ENCODE results near the gene BAG2. TPM values are rescaled to one million over a fixed set of nuclear protein-coding genes. Genes with fewer than 3 reads are reported as not detected.

The BAG2 gene
- total and polyA plus RNA-seq, 2 of the 4 experiments (the other 2 are of a cell fraction) = 8.1 to 10.0 TPM

DNA sequence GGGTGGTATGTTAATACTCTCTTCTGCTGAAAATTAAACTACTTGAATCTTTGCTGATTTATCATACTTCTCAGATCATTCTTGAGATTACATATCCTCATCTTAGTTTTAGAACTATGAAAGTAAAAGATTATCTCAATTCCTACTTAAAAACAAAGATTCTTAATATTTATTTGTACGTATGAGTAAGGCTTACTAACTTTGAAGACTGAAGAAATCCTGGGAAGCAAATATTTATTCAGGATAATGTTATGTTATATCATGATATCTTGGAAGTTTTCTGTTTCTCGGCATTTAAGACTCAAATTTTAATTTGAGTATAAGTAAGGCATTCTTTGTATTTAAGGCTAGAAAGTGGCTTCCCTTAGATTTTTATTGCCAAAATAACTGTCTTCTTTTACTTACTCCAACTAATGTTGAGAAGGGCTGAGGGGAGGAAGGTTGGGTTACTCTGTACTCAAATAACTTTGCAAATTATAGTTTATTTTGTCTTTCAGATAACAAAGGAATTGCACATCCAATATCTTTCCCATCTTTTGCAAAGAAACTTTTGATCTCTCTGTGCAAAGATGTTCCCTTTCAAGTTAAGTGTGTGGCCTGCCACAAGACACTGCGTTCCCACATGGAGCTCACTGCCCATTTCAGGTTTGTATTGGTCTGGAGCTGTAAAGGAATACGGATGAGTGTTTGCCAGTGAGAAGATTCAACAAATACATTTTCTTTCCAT is 30.5 kb upstream of the BAG2 start:
- no peaks in the 10 kb centered on the region for H3K27me3 ChIP-seq (ENCODE audit: control insufficient read depth, insufficient read depth, low read length)
- no peak overlapping the region for H3K27ac ChIP-seq (ENCODE audit: insufficient read depth, low read length)
- no CpG with 5 or more reads among the region's 4 CpGs for WGBS, 2 experiments (ENCODE audit: extremely low coverage in 2 of 2, insufficient read length in 1 of 2)
- no peaks in the 10 kb centered on the region; the same call in 1 of the 2 replicates for H3K9me1 ChIP-seq (ENCODE audit: insufficient read depth, low read length)
- no peak overlapping the region for H4K8ac ChIP-seq (ENCODE audit: low read depth in 2 of 2, low read length in 2 of 2)
- no peak overlapping the region for H2AFZ ChIP-seq (replicated peaks; ENCODE audit: low read length, poor library complexity)
- H3K56ac ChIP-seq (ENCODE audit: extremely low read depth, insufficient read depth, low read length) = no peak overlapping the region
- TF ChIP-seq RFX5 (IDR thresholded peaks at IDR 0.05; ENCODE audit: low read depth, low read length) (no peak), MAFK (IDR thresholded peaks at IDR 0.05; ENCODE audit: low read depth, low read length) (no peak), MAZ (IDR thresholded peaks at IDR 0.05; ENCODE audit: borderline replicate concordance, low read depth, low read length) (no peak), USF2 (IDR thresholded peaks at IDR 0.05; ENCODE audit: low read depth, low read length) (no peak), RAD21 (IDR thresholded peaks at IDR 0.05; ENCODE audit: low read length) (no peak), SMC3 (IDR thresholded peaks at IDR 0.05; ENCODE audit: low read depth, low read length) (no peak), CEBPB (IDR thresholded peaks at IDR 0.05; ENCODE audit: low read depth, low read length) (no peak), CTCF (conservative IDR thresholded peaks at IDR 0.05; ENCODE audit: low read depth, low read length) (no peak), CHD1 (IDR thresholded peaks at IDR 0.05; ENCODE audit: low read depth, low read length) (no peak), FOS (IDR thresholded peaks at IDR 0.05; ENCODE audit: low read depth, low read length) (no peak), POLR2A (IDR thresholded peaks at IDR 0.05; ENCODE audit: low read depth, low read length) (no peak), RCOR1 (IDR thresholded peaks at IDR 0.05; ENCODE audit: insufficient replicate concordance, low read length) (no peak), BHLHE40 (IDR thresholded peaks at IDR 0.05; ENCODE audit: low read depth, low read length) (no peak), MXI1 (IDR thresholded peaks at IDR 0.05; ENCODE audit: borderline replicate concordance, low read depth, low read length) (no peak), NFE2L2 (IDR thresholded peaks at IDR 0.05; ENCODE audit: low read depth, low read length) (no peak)
- TF ChIP-seq, protein P1, sequence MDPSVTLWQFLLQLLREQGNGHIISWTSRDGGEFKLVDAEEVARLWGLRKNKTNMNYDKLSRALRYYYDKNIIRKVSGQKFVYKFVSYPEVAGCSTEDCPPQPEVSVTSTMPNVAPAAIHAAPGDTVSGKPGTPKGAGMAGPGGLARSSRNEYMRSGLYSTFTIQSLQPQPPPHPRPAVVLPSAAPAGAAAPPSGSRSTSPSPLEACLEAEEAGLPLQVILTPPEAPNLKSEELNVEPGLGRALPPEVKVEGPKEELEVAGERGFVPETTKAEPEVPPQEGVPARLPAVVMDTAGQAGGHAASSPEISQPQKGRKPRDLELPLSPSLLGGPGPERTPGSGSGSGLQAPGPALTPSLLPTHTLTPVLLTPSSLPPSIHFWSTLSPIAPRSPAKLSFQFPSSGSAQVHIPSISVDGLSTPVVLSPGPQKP (IDR thresholded peaks at IDR 0.05; ENCODE audit: borderline replicate concordance, low read depth, low read length) = no peak
- no peak overlapping the region for H3K9ac ChIP-seq (ENCODE audit: low read depth, low read length)
- no peak overlapping the region for H2AK9ac ChIP-seq (replicated peaks; ENCODE audit: low read depth, low read length, poor library complexity)
- H2AK5ac ChIP-seq (ENCODE audit: low read depth, low read length) = no peak overlapping the region
- intact Hi-C loops (cut with micrococcal nuclease) (no loop called here), in situ Hi-C loops (cut with MboI; ENCODE audit: low sequenced_read_pairs) (no loop called here), dilution Hi-C loops (cut with HindIII; ENCODE audit: low sequenced_read_pairs, unreplicated experiment) (no loop called here)
- no peak overlapping the region for H3K23ac ChIP-seq (ENCODE audit: low read depth, low read length)
- no peak overlapping the region for H4K91ac ChIP-seq (ENCODE audit: insufficient read depth, low read depth, low read length)
- H3K36me3 ChIP-seq (ENCODE audit: control insufficient read depth, insufficient read depth, low read length) = peaks cover 9% of the 10 kb centered on the region
- H2BK120ac ChIP-seq (ENCODE audit: low read depth, low read length) = no peak overlapping the region
- no peak overlapping the region for H3K4ac ChIP-seq (ENCODE audit: low read depth, low read length)
- no peak overlapping the region for H2BK20ac ChIP-seq (ENCODE audit: low read depth, low read length)
- DNase-seq (peak; percentile 5), ATAC-seq (ENCODE audit: low read depth) (peak; percentile 71)
- H3K4me2 ChIP-seq (ENCODE audit: low read depth, low read length) = no peak overlapping the region
- H3K4me3 ChIP-seq (ENCODE audit: insufficient read depth, low read depth, low read length) = no peak overlapping the region
- H3K18ac ChIP-seq (ENCODE audit: low read depth, low read length) = no peak overlapping the region
- no peaks in the 10 kb centered on the region for H3K4me1 ChIP-seq (ENCODE audit: control insufficient read depth, insufficient read depth, low read length)
- no peak overlapping the region for H2BK15ac ChIP-seq (ENCODE audit: low read depth, low read length)
- no peak overlapping the region for H2BK5ac ChIP-seq (ENCODE audit: low read depth, low read length, poor library complexity, severe bottlenecking)
- peaks cover 3 to 6% of the 10 kb centered on the region in 2 experiments; a peak in 3 of 4 replicates for H3K79me1 ChIP-seq (ENCODE audit: low read depth in 1 of 2, low read length in 2 of 2)
- BruUV-seq (replicated peaks) = no TSS peak
- CTCF ChIA-PET = interaction anchor here (1.7 kb wide), 1 partner anchor 11 kb away, joined by 3 read pairs; no protein-coding TSS in a partner anchor
- H3K9me3 ChIP-seq (ENCODE audit: control insufficient read depth, insufficient read depth, low read length) = no peaks in the 10 kb centered on the region
- POLR2A ChIA-PET (ENCODE audit: unreplicated experiment) = no interaction called here
- H4K20me1 ChIP-seq (ENCODE audit: insufficient read depth, low read length) = no peaks in the 10 kb centered on the region
- H4K5ac ChIP-seq (ENCODE audit: low read depth, low read length) = no peak overlapping the region
- H3K14ac ChIP-seq (replicated peaks; ENCODE audit: low read depth, low read length) = no peak overlapping the region
